ENCODE measurements around the gene CD44. TPM values are rescaled to one million over a fixed set of nuclear protein-coding genes. Genes with fewer than 3 reads are reported as not detected.

Gene CD44
- total and polyA plus RNA-seq, 2 donors (not counting 1 experiment from before 2014, with no cell fraction given) = 660 to 980 TPM

- no peak overlapping the region for H3K4me3 ChIP-seq (replicated peaks in 1 of 4; ENCODE audit: control extremely low read depth in 1 of 4, insufficient read depth in 1 of 4, low read depth in 3 of 4, low read length in 4 of 4)
- peak overlapping the region; percentile 11 for H3K27ac ChIP-seq (ENCODE audit: insufficient read depth, low read length)
- H2AFZ ChIP-seq (ENCODE audit: low read length) = no peak overlapping the region
- H3K9me3 ChIP-seq (ENCODE audit: control insufficient read depth, insufficient read depth, low read depth, low read length) = no peaks in the 10 kb centered on the region
- peak in 1 of 2 donors; percentile 87 for DNase-seq (ENCODE audit: low read depth in 2 of 2)
- no peaks in the 10 kb centered on the region for H3K27me3 ChIP-seq (ENCODE audit: control insufficient read depth, insufficient read depth, low read length)
- H3K36me3 ChIP-seq (ENCODE audit: control insufficient read depth, insufficient read depth, low read length) = peaks cover 17% of the 10 kb centered on the region
- no peak overlapping the region for H3K4me2 ChIP-seq (ENCODE audit: extremely low read depth, insufficient read depth, low read length)
- no peak overlapping the region for H3K9ac ChIP-seq (ENCODE audit: insufficient read depth, low read length)
- H4K20me1 ChIP-seq (ENCODE audit: control insufficient read depth, extremely low read depth, insufficient read depth, low read length) = no peaks in the 10 kb centered on the region
- peaks cover 93% of the 10 kb centered on the region for H3K79me2 ChIP-seq (ENCODE audit: control insufficient read depth, insufficient read depth, low read length)
- H3K4me1 ChIP-seq (ENCODE audit: control insufficient read depth, extremely low read depth, insufficient read depth, low read length) = peaks cover 34% of the 10 kb centered on the region
- TF ChIP-seq CTCF (conservative IDR thresholded peaks at IDR 0.05 in 1 of 2, IDR thresholded peaks at IDR 0.05 in 1 of 2; ENCODE audit: low read depth in 1 of 2, low read length in 2 of 2) (no peak), EZH2 (IDR thresholded peaks at IDR 0.05; ENCODE audit: low read length, missing control alignments) (no peak)
These were observed 34.1 kb downstream of the CD44 start for GRCh38 chr11:35173011-35173511.

GRCh38 chr11:35173616-35174566 is 34.9 kb downstream of the CD44 start:
- H3K4me3 ChIP-seq (replicated peaks in 1 of 4; ENCODE audit: control extremely low read depth in 1 of 4, insufficient read depth in 1 of 4, low read depth in 3 of 4, low read length in 4 of 4) = no peak overlapping the region
- no peak for TF ChIP-seq CTCF (conservative IDR thresholded peaks at IDR 0.05 in 1 of 2, IDR thresholded peaks at IDR 0.05 in 1 of 2; ENCODE audit: low read depth in 1 of 2, low read length in 2 of 2)
- TF ChIP-seq EZH2 (IDR thresholded peaks at IDR 0.05; ENCODE audit: low read length, missing control alignments) = no peak
- H4K20me1 ChIP-seq (ENCODE audit: control insufficient read depth, extremely low read depth, insufficient read depth, low read length) = no peaks in the 10 kb centered on the region
- no peak for DNase-seq (ENCODE audit: low read depth in 2 of 2)
- H3K9ac ChIP-seq (ENCODE audit: insufficient read depth, low read length) = no peak overlapping the region
- peaks cover 93% of the 10 kb centered on the region for H3K79me2 ChIP-seq (ENCODE audit: control insufficient read depth, insufficient read depth, low read length)
- no peaks in the 10 kb centered on the region for H3K9me3 ChIP-seq (ENCODE audit: control insufficient read depth, insufficient read depth, low read depth, low read length)
- peak overlapping the region; percentile 33 for H3K4me2 ChIP-seq (ENCODE audit: extremely low read depth, insufficient read depth, low read length)
- no peaks in the 10 kb centered on the region for H3K27me3 ChIP-seq (ENCODE audit: control insufficient read depth, insufficient read depth, low read length)
- H2AFZ ChIP-seq (ENCODE audit: low read length) = no peak overlapping the region
- H3K36me3 ChIP-seq (ENCODE audit: control insufficient read depth, insufficient read depth, low read length) = peaks cover 17% of the 10 kb centered on the region
- peaks cover 42% of the 10 kb centered on the region for H3K4me1 ChIP-seq (ENCODE audit: control insufficient read depth, extremely low read depth, insufficient read depth, low read length)
- H3K27ac ChIP-seq (ENCODE audit: insufficient read depth, low read length) = peak overlapping the region; percentile 79

- no peak overlapping the region for H2AFZ ChIP-seq (ENCODE audit: low read length)
- H3K4me3 ChIP-seq (replicated peaks in 1 of 4; ENCODE audit: control extremely low read depth in 1 of 4, insufficient read depth in 1 of 4, low read depth in 3 of 4, low read length in 4 of 4) = no peak overlapping the region
- H3K79me2 ChIP-seq (ENCODE audit: control insufficient read depth, insufficient read depth, low read length) = peaks cover 93% of the 10 kb centered on the region
- DNase-seq (ENCODE audit: low read depth in 2 of 2) = peak; percentile 84 to 92
- peak overlapping the region; percentile 33 for H3K4me2 ChIP-seq (ENCODE audit: extremely low read depth, insufficient read depth, low read length)
- H3K4me1 ChIP-seq (ENCODE audit: control insufficient read depth, extremely low read depth, insufficient read depth, low read length) = peaks cover 47% of the 10 kb centered on the region
- no peaks in the 10 kb centered on the region for H3K27me3 ChIP-seq (ENCODE audit: control insufficient read depth, insufficient read depth, low read length)
- no peaks in the 10 kb centered on the region for H4K20me1 ChIP-seq (ENCODE audit: control insufficient read depth, extremely low read depth, insufficient read depth, low read length)
- H3K9me3 ChIP-seq (ENCODE audit: control insufficient read depth, insufficient read depth, low read depth, low read length) = no peaks in the 10 kb centered on the region
- peaks cover 17% of the 10 kb centered on the region for H3K36me3 ChIP-seq (ENCODE audit: control insufficient read depth, insufficient read depth, low read length)
- H3K9ac ChIP-seq (ENCODE audit: insufficient read depth, low read length) = no peak overlapping the region
- TF ChIP-seq EZH2 (IDR thresholded peaks at IDR 0.05; ENCODE audit: low read length, missing control alignments) (no peak), CTCF (conservative IDR thresholded peaks at IDR 0.05 in 1 of 2, IDR thresholded peaks at IDR 0.05 in 1 of 2; ENCODE audit: low read depth in 1 of 2, low read length in 2 of 2) (no peak)
- H3K27ac ChIP-seq (ENCODE audit: insufficient read depth, low read length) = peak overlapping the region; percentile 79
These were observed 35.7 kb downstream of the CD44 start for GRCh38 chr11:35174666-35175065.
